NOMO-1 treated with DMSO at 0.1 percent for 48 hours (cell line): Measurements from ENCODE around the gene MCEMP1.

Experiments used
- DNase-seq: peaks from one replicate; lab custom pipeline; 2025; ENCODE audit not compliant: unreplicated experiment; lab: John Stamatoyannopoulos, UW

The MCEMP1 gene

DNA sequence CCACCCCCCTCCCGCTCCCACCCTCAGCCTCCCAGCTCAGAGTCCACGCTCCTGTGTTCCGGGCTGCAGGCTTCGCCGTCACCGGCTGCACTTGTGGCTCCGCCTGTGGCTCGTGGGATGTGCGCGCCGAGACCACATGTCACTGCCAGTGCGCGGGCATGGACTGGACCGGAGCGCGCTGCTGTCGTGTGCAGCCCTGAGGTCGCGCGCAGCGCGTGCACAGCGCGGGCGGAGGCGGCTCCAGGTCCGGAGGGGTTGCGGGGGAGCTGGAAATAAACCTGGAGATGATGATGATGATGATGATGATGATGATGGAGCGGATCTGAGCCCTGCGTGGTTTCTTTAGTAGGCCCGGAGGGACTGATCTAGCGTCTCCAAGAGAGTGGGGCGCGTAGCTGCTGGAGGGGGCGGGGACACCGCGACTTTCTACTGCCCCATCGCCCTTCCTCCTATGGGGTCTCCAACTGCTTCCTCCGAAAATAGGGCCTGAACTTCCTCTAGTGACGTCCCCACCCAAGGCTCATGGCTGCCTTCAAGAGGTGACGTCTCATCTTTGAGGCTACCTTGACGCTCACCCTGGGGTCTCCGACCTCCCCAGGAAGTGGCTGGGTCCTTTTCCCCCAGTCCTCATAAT lies 6.6 kb upstream of the MCEMP1 start:
- DNase-seq = peak; percentile 17

DNA sequence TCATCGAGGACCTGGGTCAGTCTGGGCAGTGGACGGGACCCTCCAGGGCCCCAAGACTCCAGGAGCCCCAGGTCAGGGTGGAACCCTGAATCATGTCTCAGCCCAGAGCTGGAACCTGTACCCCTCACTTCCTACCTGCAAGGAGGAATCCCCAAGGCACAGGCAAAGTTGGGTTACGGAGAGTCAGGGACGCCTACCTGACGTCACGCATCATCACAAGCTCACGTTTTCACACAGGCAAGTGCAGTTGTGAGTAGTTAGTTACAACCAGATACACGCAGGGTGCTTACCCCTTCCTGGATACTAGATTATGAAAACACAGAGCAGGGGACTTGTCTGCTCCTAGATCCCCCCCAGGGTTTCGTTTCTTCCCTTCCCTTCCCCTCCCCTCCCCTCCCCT lies 6.1 kb upstream of the MCEMP1 start:
- no peak for DNase-seq

DNA sequence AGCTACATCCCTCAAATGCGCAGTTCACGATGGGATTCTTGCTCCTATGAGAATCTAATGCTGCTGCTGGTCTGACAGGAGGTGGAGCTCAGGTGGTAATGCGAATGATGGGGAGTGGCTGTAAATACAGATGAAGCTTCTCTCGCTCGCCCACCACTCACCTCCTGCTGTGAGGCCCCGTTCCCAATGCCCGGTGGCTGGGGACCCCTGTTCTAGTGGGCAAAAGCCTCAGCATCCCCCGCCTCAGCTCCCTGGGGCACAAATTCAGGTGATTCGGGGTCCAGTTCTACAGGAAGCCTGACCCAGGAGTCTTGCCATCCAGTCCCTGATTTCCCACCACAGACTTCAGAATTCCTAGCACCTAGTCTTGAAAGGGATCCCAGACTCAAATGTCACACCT lies 4.4 kb upstream of the MCEMP1 start:
- DNase-seq = no peak

DNA sequence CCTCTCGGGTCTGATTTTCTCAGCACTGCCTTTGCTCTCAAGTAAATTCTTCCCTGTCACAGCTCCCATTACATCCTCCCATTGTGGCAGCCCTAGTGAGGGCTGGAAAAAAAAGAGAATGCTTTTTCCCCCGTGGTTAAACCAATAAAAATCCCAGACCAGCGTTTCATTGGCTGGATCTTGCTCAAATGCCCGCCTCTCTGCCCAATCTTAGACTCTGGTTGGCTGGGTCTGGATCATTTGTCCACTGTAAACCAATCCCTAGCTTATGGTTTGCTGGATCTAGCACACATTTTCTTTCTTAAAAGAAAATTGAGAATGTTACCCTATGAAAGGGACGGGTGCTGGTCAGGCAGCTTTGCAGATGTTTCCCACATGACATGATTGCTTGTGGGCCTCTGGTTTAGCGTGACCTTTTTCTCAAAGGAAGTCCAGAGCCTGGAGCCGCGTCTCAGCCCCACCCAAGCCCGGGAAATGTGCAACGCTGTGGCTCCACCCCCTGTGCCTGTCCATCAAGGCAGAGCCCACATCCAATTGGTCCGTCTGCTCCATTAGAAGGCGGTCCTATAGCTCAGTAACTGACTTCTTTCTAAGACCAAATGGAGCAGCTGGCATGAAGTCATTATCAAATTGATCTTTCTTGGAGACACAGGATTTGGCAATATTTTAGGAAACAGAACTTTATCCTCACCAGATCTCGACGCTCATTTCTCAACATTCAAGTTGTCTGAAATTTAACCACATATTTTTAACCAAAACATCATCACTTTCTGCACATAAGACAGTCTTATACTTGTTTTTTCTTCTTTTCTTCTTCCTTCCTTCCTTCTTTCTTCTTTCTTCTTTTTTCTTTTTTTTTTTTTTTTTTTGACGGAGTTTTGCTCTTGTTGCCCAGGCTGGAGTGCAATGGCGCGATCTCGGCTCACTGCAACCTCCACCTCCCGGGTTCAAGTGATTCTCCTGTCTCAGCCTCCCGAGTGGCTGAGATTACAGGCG lies 2.6 kb upstream of the MCEMP1 start:
- peak; percentile 93 for DNase-seq

DNA sequence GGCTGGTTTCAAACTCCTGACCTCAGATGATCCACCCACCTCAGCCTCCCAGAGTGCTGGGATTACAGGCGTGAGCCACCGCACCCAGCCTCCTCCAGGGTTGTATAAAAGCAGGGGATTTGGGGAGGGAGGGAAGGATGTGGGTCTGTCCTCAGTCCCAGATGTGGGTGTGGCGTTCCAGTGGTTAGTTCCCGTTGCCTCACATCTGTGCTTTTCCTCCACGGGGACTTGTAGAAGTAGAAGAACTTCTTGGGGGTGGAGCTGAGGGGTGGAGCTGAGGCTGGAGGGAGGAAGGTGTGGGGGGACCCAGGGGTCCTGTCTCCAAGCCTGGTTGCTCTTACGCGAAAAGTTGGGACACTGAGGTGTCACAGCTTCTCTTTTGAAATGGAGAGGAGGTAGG lies 514 bp upstream of the MCEMP1 start:
- peak; percentile 42 for DNase-seq

DNA sequence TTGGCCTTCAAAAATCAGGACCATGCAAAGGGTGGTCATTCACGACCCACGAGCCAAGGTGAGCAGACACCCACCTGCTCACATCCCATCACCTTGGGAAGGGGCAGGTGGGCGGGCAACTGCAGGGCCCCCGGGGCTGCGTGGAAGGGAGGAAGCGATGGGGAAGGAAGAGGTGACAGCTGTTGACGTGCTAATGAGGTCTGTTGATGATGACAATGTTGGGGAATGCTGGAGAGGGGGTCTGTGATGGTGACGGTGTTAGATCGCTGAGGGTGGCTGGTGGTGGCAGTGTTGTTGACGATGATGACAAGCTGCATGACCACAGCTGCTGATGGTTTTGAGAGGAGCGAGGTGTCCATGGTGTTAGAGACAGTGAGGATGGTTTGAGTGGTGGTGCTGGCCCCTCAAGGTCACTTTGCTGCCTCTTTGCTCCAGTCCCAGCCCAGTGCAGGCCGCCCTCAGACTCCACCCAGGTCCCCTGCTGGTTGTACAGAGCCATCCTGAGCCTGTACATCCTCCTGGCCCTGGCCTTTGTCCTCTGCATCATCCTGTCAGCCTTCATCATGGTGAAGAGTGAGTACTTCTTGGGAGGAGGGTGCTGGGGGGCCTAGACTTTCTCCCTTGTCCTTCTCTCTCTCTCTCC lies 900 bp downstream of the MCEMP1 start:
- DNase-seq = peak; percentile 40

DNA sequence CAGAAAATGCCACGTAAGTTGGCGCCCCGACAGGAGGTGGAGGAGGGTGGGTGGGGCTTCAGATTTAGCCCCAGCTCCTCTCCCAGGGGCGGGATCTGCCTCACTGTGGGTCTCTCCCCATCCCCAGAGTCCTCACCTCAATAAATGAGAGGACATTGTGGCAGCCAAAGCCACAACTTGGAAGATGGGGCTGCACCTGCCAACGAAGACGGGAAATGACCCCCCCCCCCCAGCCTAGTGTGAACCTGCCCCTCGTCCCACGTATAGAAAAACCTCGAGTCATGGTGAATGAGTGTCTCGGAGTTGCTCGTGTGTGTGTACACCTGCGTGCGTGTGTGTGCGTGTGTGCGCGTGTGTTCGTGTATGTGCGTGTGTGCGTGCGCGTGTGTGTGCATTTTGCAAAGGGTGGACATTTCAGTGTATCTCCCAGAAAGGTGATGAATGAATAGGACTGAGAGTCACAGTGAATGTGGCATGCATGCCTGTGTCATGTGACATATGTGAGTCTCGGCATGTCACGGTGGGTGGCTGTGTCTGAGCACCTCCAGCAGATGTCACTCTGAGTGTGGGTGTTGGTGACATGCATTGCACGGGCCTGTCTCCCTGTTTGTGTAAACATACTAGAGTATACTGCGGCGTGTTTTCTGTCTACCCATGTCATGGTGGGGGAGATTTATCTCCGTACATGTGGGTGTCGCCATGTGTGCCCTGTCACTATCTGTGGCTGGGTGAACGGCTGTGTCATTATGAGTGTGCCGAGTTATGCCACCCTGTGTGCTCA lies 2.3 kb downstream of the MCEMP1 start:
- DNase-seq = peak; percentile 26

DNA sequence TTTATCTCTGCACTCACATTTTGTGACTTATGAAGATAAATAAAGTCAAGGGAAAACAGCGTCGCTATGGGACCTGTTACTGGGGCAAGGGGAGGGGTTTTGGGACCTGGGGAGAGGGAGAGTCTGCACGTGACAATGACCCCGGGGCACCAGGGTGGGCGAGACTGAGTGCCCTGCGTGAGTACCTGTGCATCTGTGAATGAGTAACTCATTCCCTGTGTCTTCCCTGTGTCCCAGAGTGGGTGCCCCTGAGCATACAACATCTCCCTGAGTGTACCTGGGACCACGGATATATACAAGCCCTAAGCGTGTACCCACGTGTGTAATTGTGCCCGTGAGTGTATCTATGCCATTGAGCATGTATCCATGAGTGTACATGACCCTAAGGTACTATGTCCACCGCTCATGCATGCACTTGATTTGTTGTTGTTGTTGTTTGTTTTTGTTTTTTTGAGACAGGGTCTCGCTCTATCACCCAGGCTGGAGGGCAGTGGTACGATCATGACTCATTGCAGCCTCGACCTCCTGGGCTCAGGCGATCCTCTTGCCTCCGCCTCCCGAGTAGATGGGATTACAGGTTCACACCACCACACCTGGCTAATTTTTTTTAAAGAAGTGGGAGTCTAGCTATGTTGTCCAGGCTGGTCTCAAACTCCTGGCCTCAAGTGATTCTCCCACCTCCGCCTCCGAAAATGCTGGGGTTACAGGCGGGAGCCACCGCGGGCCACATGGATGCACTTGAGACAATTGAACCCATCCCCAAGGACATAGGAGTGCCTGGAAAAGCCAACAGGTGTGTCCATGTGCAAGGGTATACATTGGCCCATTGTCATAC lies 3.1 kb downstream of the MCEMP1 start:
- DNase-seq = no peak

DNA sequence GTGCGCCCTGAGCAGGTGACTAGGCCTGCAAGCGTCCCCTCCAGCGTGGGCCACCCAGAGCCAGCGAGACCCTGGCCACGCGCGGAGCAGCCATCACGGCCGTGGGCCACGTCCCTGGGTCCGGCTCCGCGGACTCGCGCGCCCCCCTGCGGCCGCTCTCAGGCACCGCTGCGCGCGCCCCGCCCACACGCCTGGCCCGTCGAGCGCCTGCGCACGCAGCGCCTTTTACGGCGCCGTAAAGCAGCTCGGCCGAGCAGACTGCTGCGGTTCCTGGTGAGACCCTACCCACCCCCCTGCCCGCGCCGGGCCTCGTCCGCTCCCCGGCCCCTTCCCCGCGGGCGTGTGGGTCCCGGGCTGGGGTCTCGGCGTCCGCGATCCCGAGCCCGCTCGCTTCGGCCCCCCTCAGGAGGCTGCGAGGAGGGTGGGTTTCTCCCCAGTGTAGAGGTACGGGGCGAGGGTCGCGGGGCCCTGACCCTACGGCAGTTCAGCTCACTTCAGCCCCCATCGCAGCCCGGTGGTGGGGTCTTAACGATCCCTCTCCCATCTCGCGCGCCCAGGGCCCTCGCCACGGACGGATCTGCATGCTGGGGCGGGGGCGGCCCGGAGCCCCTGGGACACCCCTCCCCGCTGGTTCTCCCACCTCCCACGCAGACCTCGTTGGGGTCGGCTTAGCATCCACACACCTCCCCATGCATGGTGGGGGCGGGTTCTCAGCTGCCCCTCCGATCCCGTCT lies 3.9 kb downstream of the MCEMP1 start, which contains the start of gene TRAPPC5:
TSS of gene TRAPPC5 (plus strand) at position 228 of the 734 bp plus-strand sequence. CDS start 1,421 bp downstream, outside the sequence.
- peak; percentile 76 for DNase-seq

DNA sequence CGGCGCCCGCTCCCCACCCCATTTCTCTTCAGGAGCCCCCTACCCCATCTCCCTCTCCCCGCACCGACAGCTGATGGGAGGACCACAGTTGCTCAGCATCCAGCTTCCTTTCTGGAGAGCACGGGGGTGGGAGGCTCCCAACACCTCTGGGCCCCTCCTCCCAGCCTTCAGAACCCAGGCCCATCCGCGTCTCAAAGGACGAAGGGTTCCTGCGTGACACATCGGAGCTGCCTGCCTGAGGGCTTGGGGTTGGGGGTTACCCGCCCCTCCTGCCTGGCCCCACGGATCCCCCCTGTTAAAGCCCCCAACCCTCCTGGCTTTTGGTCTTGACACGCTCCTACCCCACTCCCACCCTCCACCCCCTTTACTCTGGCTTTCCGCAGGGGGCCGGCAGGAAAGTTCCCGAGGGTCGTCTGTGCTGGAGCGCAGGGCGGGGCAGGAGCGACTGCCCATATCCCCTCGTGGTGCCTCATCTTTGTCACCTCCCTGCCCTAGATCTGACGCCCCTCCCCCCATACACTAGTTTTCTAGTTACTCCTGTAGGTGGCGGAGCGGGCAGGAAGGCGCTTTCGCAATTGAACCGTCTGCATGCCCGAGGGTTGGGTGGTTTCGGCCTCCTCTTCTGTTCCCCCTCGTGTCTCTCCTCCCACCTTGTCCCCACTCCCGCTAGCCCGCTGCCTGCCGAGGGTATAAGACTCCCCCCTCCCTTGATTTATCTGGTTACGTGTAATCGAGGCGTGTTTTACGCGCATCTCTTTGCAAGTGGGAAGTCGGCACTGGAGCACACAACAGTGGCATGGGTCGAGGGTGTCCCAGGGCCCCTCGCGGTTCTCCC lies 4.7 kb downstream of the MCEMP1 start:
- DNase-seq = peak; percentile 98

DNA sequence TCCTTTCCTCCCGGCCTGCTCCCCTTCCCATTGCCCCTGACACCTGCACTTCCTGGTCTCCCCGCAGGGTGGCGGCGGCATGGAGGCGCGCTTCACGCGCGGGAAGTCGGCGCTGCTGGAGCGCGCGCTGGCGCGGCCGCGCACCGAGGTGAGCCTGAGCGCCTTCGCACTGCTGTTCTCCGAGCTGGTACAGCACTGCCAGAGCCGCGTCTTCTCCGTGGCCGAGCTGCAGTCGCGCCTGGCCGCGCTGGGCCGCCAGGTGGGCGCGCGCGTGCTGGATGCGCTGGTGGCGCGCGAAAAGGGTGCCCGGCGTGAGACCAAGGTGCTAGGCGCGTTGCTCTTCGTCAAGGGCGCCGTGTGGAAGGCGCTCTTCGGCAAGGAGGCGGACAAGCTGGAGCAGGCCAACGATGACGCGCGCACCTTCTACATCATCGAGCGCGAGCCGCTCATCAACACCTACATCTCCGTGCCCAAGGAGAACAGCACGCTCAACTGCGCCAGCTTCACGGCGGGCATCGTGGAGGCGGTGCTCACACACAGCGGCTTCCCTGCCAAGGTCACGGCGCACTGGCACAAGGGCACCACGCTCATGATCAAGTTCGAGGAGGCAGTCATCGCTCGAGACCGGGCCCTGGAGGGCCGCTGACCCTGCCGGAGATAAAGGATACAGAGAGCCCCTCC lies 5.4 kb downstream of the MCEMP1 start:
- no peak for DNase-seq

DNA sequence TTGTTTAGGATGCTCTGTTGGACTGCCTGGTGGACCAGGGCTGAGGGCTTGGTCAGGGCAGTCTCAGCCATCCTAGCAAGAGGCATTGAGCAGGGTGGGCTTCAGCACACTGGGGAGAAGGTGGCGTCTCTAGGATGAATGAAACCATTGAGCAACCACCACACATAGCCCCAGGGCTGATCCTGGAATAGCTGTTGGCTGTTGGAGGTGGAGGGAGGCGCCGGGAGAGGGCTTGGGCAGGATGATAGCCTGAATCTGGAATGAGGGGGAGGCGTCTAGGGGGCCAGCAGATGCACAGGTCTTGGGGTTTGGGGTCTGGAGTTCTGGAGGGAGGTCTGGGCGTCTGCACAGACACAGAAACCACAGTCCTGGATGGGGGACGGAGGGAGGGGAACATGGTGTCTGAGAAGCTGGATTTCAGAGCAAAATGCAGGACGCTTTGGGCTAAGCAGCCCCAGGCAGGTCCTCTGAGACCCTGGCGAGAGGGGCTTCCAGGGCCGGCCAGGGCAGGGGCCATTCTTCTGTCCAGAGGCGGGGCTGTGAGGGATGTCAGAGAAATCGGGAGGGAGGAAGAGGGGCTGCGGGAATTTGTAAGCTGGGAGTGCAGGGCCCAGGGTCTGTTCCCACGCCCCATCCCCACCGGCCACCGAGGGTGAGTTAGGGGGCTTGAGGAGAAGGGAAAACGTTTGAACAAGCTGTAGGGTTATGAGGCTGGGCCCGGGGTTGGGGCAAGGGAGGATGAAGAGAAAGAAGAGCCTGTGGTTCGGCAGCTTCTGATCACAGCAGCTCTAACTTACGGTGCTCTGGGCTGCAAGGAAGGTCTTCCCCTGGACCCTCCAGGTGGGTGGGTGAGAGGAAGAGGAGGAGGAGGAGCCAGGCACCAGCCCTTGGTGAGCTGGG lies 8.9 kb downstream of the MCEMP1 start:
- DNase-seq = no peak

DNA sequence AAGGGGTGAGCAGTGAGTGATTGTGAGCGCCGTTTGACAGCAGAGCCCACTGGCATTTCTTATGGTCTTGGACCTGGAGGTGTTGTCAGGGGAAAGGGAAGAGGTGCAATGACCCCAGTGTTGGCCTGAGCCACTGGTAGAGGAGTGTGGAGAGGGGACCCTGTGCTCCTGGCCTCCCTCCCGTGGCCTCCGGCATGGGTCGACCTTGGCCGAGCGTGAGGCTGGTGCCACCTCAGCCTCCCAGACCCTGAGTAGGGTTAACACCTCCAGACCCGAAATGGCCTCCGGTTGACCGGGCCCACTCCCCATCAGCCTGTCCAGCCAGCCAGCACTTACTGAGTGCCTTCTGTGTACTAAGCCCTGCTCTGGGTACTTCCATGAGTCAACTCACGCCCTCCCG lies 10.3 kb downstream of the MCEMP1 start:
- no peak for DNase-seq

DNA sequence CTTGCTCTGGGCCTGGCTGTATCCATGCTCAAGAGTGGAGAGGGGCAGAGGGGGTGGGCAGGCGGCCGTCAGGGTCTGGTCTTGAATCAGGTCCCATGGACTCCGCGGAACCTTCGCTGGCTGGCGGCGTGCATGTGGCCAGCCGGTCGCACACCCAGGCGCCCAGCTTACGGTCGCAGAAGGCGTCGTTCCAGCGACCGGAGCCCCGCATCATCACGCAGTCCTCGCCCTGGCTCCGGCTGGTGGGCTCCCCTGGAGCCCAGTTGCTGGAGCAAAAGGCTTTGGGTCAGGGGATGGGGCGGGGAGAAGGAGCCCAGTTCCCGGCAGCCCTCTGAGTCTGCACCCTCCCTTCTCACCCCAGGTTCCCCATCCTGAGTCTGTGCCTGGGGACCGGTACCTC lies 12.3 kb downstream of the MCEMP1 start:
- DNase-seq = no peak

DNA sequence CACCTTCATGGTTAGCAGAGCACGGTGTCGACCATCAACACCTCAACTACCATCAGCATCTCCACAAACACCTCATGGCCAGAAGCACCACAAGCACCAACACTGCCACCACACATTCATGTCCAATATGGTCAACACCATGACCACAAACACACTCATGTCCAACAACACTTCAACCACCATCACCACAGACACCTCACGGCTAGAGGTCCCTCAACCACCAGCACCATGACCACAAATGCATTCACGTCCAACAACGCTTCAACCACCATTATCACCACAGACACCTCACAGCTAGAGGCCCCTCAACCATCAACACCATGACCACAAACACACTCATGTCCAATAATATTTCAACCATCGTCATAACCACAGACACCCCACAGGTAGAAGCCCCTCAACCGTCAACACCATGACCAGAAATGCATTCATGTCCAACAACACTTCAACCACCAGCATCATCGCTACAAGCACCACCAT lies 13.9 kb downstream of the MCEMP1 start:
- no peak for DNase-seq

DNA sequence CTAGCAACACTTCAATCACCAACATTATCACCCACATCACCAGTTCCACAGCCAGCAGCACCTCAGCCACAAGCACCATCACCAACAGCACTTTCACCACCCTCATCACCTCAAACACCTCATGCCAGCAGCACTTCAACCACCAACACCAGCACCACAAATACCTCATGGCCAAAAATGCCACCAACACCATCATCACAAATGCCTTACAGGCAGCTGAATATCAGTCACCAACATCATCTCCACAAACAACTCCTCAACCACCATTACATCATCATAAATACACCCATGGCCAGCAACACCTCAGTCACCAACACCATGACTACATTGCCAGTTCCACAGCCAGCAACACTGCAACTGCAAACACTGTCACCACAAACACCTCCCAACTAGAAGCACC lies 14.6 kb downstream of the MCEMP1 start:
- DNase-seq = no peak
